ENCODE data around the gene LRRC53.
A peak's percentile ranks its signal among the peaks of the same experiment; 100 is the strongest.

The LRRC53 gene

GRCh38 chr1:74512170-74512915, at the start of gene LRRC53:
Gene LRRC53, minus strand, starts transcription at chr1:74512611. Its CDS starts 29,262 bp downstream, at chr1:74483349.
- no peak for DNase-seq (ENCODE audit: low spot score)

- no peak for DNase-seq (ENCODE audit: low spot score)
These were observed 37.5 kb upstream of the LRRC53 start for GRCh38 chr1:74549932-74550331.

GRCh38 chr1:74548961-74549750, 36.7 kb upstream of the LRRC53 start:
- no peak for DNase-seq (ENCODE audit: low spot score)

- no peak for DNase-seq (ENCODE audit: low spot score)
These were observed 33.4 kb upstream of the LRRC53 start for GRCh38 chr1:74545821-74546220.

- DNase-seq (ENCODE audit: low spot score) = no peak
These were observed 21.8 kb upstream of the LRRC53 start for GRCh38 chr1:74534241-74534640.

GRCh38 chr1:74531796-74532195, 19.4 kb upstream of the LRRC53 start:
- no peak for DNase-seq (ENCODE audit: low spot score)

- no peak for DNase-seq (ENCODE audit: low spot score)
These were observed 18.5 kb upstream of the LRRC53 start for GRCh38 chr1:74530892-74531291.

GRCh38 chr1:74528123-74528522, 15.7 kb upstream of the LRRC53 start:
- DNase-seq (ENCODE audit: low spot score) = no peak

- DNase-seq (ENCODE audit: low spot score) = no peak
These were observed 14.3 kb upstream of the LRRC53 start for GRCh38 chr1:74526708-74527107.

- no peak for DNase-seq (ENCODE audit: low spot score)
These were observed 11.6 kb upstream of the LRRC53 start for GRCh38 chr1:74523873-74524480.

- no peak for DNase-seq (ENCODE audit: low spot score)
These were observed 9.7 kb upstream of the LRRC53 start for GRCh38 chr1:74522148-74522547.

- no peak for DNase-seq (ENCODE audit: low spot score)
These were observed 5.2 kb upstream of the LRRC53 start for GRCh38 chr1:74517599-74518051.

- DNase-seq (ENCODE audit: low spot score) = no peak
These were observed 1.2 kb upstream of the LRRC53 start for GRCh38 chr1:74513411-74514300.

- no peak for DNase-seq (ENCODE audit: low spot score)
These were observed 4.0 kb downstream of the LRRC53 start for GRCh38 chr1:74508449-74508848.

- no peak for DNase-seq (ENCODE audit: low spot score)
These were observed 6.3 kb downstream of the LRRC53 start for GRCh38 chr1:74505928-74506710.

GRCh38 chr1:74504933-74505512, 7.4 kb downstream of the LRRC53 start:
- no peak for DNase-seq (ENCODE audit: low spot score)

GRCh38 chr1:74504125-74504932, 8.1 kb downstream of the LRRC53 start:
- DNase-seq (ENCODE audit: low spot score) = peak; percentile 41

- DNase-seq (ENCODE audit: low spot score) = no peak
These were observed 9.6 kb downstream of the LRRC53 start for GRCh38 chr1:74502858-74503257.

GRCh38 chr1:74502432-74502831, 10.0 kb downstream of the LRRC53 start:
- DNase-seq (ENCODE audit: low spot score) = peak; percentile 16

- DNase-seq (ENCODE audit: low spot score) = no peak
These were observed 13.5 kb downstream of the LRRC53 start for GRCh38 chr1:74498901-74499300.
